ENCODE measurements around the gene PARVA.

DNA sequence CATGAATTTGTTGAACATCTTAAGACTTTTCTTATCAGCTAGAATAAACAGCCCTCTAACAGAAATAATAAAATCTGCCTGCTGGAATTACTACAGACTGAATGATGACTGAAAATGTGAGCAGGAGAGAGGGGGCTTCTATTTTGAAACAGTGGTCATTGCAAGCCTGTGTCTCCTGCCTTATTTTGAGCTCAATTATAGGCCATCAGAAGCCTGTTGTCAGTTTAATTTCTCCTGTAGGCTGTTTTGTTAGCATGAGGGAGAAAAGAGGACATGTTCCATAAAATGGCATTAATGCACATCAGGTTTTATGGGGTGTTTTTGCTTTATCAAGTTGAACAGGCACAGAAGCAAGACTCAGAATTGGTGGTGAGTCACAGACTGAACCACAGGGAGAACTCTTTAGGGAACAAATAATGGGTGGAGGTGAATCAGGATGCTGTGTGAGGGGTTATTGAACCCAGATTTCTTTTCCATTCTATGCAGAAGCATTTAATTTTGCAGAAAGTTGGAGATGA lies 129.1 kb downstream of the PARVA start:
- TF ChIP-seq, protein P1, sequence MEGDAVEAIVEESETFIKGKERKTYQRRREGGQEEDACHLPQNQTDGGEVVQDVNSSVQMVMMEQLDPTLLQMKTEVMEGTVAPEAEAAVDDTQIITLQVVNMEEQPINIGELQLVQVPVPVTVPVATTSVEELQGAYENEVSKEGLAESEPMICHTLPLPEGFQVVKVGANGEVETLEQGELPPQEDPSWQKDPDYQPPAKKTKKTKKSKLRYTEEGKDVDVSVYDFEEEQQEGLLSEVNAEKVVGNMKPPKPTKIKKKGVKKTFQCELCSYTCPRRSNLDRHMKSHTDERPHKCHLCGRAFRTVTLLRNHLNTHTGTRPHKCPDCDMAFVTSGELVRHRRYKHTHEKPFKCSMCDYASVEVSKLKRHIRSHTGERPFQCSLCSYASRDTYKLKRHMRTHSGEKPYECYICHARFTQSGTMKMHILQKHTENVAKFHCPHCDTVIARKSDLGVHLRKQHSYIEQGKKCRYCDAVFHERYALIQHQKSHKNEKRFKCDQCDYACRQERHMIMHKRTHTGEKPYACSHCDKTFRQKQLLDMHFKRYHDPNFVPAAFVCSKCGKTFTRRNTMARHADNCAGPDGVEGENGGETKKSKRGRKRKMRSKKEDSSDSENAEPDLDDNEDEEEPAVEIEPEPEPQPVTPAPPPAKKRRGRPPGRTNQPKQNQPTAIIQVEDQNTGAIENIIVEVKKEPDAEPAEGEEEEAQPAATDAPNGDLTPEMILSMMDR (IDR thresholded peaks at IDR 0.05) = no peak
- TF ChIP-seq POLR2A (IDR thresholded peaks at IDR 0.05) = no peak

Data from stomach (tissue), 4 donors.